Erythroblast (primary cell): Measurements from ENCODE around the gene ACTR10.

ENCODE experiments used
- GATA1 ChIP-seq: IDR thresholded peaks from 2 replicates; pipeline ENCODE4 v1.6.1; 2011; ENCODE audit warnings: low read depth, mild to moderate bottlenecking, control low read depth, low read length, moderate library complexity
- POLR2A ChIP-seq: IDR thresholded peaks from 2 replicates; pipeline ENCODE4 v1.6.1; 2011; ENCODE audit warnings: mild to moderate bottlenecking, low read length

DNA sequence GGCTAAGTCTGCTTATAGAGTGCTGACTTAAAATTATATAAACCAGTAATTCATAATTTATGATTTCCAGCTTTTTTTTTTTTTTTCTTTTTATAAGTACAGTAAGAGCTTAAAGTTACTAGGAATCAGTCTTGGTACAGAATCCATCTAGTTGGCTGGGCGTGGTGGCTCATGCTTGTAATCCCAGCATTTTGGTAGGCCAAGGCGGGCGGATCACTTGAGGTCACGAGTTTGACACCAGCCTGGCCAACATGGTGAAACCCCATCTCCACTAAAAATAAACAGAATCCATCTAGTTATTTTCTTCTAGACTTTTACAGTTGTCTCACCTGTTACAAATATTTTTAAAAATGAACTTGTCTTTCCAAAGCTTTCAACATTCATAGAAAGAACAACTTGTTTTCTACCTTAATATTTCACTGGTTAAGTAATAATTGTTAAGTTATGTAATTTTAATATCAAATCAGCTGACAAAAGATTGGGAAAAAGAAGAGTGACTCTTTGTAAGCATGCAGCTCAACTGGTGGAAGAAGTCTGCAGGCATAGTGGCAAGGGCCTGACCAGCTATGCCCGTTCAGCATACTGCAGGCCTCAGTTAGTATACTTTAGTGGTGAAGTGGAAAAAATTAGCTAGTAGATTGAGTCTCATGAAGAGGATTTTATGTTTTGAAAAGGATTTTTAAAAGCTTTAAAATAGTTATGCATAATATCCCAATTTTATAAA, 27.3 kb downstream of the ACTR10 start:
- no peak for TF ChIP-seq POLR2A
- no peak for TF ChIP-seq GATA1
